Activated CD4-positive, alpha-beta T cell treated with anti-CD3 and anti-CD28 coated beads, Interleukin-10, Interleukin-2, amounts not matched to agents 100 ng/mL and 50 ng/mL, durations not matched to agents 16 hours and 8 hours (primary cell): Measurements from ENCODE around the gene PLXNA4.

ENCODE experiments used
- DNase-seq: peaks from one replicate; pipeline ENCODE4 v3.0.0-alpha.2; 2020

The PLXNA4 gene

DNA sequence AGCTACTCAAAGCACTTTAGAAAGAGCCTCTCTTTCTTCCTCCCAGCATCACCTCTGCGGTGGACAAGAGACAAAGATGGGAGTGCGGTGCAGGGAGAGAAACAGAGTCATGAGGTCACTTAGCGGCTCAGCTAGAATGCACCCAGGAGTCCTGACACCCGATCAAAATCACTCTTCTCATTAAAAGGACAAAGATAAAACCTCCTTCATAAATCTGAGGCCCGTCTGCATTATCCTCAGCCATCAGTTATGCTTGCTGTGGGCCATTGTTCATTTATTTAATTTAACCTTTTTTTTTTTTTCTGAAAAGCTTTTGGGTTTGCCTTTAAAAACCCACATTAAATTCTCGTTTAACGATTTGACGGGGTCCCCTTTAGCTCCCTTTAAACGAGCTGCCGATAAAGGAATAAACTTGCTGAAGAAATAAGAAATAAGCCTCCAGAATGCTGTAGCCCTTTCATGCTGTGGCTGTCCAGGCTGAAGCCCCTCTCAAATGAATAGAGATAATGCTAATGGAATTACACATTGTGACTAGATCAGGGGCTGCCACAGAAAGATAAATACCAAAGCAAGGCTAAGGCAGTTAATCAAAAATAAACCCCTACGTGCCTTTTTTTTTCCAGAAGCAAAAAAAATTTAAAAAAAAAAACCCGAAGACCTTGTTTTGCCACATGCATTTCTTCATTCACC lies 16.1 kb upstream of the PLXNA4 start:
- DNase-seq, result no peak

GRCh38 chr7:132590162-132590561 lies 13.9 kb upstream of the PLXNA4 start:
- DNase-seq, result no peak

- DNase-seq, result no peak
Observed at GRCh38 chr7:132588596-132588995, 12.3 kb upstream of the PLXNA4 start.

DNA sequence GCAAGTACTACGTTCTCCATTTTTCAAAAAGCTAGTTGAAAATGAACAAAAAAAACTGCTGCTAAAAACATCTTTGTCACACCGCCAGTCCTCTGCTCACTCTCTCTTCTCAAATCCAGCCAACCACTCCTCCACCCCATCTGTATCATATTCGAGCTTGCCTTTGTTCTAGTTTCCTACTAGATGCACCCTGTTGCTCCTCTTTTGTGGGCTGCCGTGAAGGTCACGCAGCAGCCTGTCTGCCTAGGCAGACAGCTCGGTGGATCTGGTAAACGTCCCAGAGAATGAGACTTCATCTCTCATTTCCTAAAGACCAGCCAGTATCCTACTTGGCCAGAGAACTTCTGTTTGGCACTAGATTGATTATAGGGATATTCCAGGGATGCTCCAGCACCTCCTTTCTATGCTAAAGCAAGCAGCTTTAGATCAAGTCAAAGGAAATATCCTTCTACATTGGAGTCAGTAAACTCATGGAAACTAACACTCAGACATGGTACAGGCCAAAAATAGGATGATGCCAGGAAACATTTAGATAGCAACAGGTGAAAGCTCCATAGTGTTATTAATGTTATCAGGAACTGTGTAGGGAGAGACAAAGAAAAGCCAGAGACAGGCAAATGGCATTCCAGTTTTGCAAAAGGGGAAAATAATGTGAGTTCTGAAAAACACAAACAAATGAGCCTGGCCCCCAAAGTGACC lies 8.7 kb upstream of the PLXNA4 start:
- no peak for DNase-seq

DNA sequence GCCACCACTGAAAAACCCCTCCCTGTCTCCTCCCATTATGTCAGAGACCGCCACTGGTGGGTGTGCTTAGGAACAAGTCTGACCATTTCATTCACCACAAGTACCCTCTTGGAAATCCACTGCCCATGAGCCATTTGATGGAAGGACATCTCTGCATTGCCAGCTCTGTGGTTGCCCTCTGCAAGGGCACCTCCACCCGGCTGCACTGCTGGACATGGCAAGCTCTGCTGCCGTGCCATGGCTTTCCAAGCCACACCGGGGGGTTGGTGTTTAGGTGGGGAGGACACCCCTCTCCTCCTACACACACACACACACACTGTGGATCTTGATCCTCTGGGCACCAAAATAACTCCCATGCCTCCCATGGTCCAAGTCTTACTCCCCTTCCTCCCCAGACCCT lies 5.2 kb upstream of the PLXNA4 start:
- DNase-seq, result no peak

DNA sequence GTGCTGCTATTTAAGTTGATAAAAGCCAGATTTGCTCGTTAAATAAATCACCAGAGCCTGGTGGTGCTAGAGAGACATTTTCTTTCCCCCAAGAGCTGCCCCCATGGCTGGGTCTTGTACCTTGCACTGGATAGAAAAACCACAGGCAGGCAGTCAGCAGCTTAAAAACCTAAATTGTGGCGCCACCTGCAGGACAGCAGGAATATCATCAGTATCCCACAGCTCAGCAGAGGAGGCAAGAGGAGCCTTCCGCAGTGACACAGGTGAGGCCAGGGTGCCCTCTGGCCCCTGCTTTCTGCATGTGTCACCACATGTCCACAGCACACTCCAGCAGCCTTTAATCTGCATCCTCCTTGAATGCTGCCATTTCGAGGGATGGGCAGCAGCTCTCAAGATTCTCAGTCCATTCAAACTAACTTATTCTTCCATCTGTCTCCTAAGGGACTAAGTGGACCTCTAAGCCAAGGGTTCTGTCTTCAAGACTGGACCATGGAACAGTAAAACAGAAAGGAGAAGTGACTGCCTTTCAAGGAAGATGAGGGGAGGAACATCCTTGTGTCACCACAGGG lies 4.5 kb upstream of the PLXNA4 start:
- peak; percentile 73 for DNase-seq

DNA sequence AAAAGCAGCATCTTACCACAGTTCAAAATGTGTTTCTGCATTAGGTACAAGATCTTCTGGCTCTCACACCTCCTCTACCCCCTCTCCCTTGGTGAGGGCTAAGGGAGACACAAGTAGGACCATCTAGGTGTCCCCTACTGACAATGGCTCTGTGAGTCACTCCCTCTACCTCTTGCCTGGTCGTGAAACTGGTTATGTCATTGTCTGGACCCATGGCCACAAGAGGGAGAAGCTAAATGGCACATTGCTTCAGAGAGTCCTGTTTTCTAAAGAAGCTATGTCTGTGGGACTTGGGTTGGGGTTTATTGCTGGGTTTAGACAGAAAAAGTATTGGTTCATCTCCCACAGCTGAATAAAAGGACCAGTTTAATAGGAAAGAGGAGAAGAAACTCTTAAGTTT lies 4.0 kb upstream of the PLXNA4 start:
- no peak for DNase-seq

GRCh38 chr7:132579260-132579899 lies 3.1 kb upstream of the PLXNA4 start:
- no peak for DNase-seq

- DNase-seq, result no peak
Observed at GRCh38 chr7:132578826-132579225, 2.6 kb upstream of the PLXNA4 start.

DNA sequence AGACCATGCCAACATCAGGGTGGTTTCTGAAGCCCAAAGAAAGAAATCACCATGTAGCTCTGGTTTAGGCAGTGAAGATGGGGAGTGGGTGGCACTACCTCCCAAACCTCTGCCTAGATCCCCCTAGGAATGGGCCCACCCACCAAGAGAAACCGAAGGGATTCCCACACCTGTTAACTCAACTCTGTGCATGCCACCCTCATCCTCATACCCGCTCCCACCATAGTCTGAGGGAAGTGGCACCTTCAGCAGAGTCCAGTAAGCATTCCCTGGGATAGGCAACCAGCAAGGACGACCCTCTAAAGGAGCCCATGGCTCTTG lies 1.7 kb upstream of the PLXNA4 start:
- no peak for DNase-seq

DNA sequence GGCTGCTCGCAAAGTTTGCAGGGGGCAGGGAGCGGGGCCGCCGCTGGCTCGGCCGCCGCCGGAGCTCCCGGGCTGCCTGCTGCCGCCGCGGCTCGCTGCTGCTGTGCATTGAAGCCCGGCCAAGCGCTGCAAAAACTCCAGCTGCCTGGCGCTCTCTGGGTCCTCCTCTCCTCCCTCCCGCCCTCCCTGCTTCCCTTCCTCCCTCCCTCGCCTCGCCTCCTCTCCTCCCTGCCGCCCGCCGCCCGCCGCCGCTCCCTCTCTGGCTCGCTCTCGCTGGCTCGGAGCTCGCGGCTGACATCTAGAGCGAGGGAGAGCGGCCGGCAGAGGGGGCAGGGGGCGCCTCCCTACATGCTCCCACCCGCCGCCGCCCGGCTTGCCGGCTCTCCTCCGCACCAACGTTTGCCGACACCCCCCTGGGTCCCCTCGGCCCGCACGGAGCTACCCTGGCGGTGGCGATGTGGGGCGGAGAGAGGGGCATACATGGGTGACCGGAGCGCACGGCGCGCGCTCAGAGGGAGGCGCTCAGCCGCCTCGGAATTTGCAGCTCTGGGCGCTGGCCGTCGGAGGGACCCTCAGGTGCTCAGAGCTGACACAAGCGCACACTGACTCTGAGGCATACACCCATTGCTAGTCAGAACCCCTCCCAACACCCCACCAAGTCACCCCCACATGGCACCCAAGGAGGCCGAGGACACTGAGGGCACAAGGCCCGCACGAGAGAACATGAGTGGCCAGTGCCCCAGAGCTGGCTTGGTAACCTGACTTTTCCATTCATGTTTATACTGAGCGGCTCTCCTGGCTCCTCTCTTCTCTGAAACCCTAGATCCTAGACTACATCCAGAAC lies 1.2 kb upstream of the PLXNA4 start:
- no peak for DNase-seq

DNA sequence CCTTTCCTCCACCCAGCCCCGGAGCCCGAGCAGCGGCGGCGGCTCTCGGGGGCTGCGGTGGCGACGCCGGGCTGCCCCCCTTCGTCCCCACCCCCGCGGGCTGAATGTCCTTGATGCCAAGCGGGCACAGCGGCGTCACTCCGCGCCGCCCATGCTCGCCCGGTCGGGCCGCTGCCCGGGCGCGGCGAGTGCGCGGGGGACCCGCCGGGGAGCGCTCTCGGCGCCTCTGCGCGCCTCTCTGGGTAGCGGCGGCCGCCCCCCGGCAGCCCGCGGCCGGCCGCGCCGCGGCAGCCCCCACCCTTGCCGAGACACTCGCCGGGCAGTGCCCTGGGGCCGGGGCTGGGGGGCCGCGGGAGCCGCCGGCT lies 433 bp upstream of the PLXNA4 start:
- DNase-seq, result no peak

- DNase-seq, result no peak
Observed at GRCh38 chr7:132575419-132575981, 770 bp downstream of the PLXNA4 start.

GRCh38 chr7:132574223-132574622 lies 2.0 kb downstream of the PLXNA4 start:
- no peak for DNase-seq

- no peak for DNase-seq
Observed at GRCh38 chr7:132573251-132573955, 2.9 kb downstream of the PLXNA4 start.

- no peak for DNase-seq
Observed at GRCh38 chr7:132572526-132572925, 3.7 kb downstream of the PLXNA4 start.

DNA sequence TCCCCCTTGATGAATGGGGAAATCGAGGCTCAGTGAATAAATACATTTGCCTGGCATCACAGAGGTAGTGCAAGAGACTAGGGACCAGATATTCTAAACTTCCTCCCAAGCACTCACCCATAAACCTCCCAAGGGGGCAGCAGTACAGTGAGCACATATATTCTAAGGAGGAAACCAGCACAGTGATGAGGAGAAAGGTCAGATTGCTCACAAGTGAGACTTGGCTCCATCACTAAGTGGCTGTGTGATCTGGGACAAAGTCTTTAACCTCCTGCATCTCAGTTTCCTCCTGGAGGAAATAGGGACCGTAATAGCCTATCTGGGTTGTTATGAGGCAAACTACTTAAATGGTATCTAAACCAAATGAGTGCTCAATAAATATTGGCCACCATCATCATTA lies 4.3 kb downstream of the PLXNA4 start:
- no peak for DNase-seq

DNA sequence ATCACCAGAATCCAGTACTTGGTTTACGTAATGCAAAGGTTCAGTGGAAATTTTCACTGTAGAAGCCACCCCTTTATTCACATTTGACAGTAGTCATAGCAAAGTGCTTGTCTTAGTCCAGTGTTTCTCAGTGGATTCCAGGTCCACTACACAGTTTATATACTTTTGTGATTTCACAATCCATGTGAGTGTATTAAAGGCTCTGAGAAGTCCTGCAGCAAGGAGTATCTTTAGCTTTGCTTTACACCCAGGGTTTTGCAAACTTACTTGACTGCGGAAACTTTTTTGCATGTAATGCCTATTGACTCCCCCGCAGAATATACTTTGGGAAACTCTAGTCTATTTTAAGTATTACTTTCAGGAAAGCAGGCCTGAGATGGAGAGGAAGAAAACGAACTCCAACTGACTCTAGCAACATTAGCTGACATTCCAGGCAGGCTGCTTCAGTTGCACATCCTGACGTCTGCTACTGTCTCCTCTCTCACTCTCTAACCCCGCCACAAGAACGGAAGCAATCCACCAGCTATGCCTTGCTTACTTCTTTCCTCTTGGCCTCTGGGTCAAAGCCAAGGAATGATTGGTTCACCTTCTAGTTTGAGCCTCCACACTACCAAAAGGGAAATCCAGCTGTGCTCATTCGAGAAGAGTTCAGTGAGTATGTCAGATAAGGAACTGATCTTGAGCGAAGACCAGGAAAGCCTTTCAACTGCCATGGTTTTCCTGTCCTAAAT lies 6.2 kb downstream of the PLXNA4 start:
- no peak for DNase-seq

DNA sequence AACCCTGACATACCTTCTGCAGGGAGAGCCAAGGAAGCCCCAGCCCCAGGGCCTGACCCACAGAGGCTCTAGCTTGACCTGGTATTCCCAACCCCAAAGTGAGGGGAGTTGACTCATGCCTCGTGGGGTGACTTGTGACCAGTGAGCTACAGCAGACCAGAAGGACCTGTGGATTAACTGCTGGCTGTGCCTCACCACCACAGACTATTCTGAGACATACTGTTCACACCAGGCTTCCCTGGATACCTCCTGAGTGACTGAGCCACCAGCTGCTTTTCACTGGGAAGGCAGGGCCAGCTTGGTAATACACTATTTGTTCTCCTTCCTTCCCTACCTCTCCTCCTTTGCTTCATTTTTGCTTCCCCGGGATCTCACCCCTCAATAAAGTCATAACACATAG lies 7.3 kb downstream of the PLXNA4 start:
- DNase-seq, result no peak

GRCh38 chr7:132565885-132566284 lies 10.4 kb downstream of the PLXNA4 start:
- no peak for DNase-seq

- DNase-seq, result no peak
Observed at GRCh38 chr7:132565441-132565840, 10.8 kb downstream of the PLXNA4 start.

DNA sequence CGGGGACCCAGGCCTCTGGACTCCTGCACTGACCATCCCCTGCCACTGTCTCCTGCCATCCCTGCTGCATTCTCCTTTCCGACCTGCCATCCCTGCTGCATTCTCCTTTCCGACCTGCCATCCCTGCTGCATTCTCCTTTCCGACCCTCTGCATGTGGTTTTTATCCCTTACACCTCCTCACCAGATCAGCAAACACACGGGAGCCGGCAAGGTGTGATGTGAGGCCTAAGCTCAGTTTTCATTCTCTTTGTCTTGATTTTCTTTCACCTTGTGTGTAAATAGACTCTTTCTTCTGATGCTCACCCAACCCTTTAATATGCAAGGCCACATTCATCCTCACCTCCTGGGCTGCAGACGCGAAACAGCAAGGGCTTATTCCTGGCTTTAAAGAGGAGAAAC lies 11.4 kb downstream of the PLXNA4 start:
- no peak for DNase-seq
